Stimulated activated CD4-positive, alpha-beta T cell treated with anti-CD3 and anti-CD28 coated beads, Interleukin-15, amount 100 ng/mL, for 1 hour (primary cell): ENCODE data around the gene SARM1.
A peak's percentile ranks its signal among the peaks of the same experiment; 100 is the strongest.
"Not testable (repeated sequence)": the region's sequence is repeated elsewhere in the genome, so short reads cannot be mapped to it uniquely, and the experiment has no call there.

Experiments
- DNase-seq, 2 donors: peaks; one replicate each; pipeline ENCODE4 v3.0.0-alpha.2; 2020; ENCODE audit warnings: low read depth in 1 of 2, low spot score in 1 of 2

Gene SARM1

GRCh38 chr17:28371245-28372202 is at the start of gene SARM1:
TSS of gene SARM1 (plus strand) at chr17:28371694. CDS start at chr17:28372033, 339 bp downstream.
- DNase-seq = peak; percentile 58 to 73

- DNase-seq = no peak
Measured at GRCh38 chr17:28324267-28324745, 47.2 kb upstream of the SARM1 start.

GRCh38 chr17:28324781-28325180 is 46.7 kb upstream of the SARM1 start:
- DNase-seq = no peak

- DNase-seq = no peak
Measured at GRCh38 chr17:28325211-28325610, 46.3 kb upstream of the SARM1 start.

- DNase-seq = no peak
Measured at GRCh38 chr17:28326114-28326513, 45.4 kb upstream of the SARM1 start.

GRCh38 chr17:28327031-28327607 is 44.4 kb upstream of the SARM1 start:
- DNase-seq = no peak

GRCh38 chr17:28327709-28328108 is 43.8 kb upstream of the SARM1 start:
- no peak for DNase-seq

- no peak for DNase-seq
Measured at GRCh38 chr17:28328325-28328724, 43.2 kb upstream of the SARM1 start.

- DNase-seq = no peak
Measured at GRCh38 chr17:28330671-28331070, 40.8 kb upstream of the SARM1 start.

- DNase-seq = no peak
Measured at GRCh38 chr17:28331891-28332420, 39.5 kb upstream of the SARM1 start.

GRCh38 chr17:28333083-28333746 is 38.3 kb upstream of the SARM1 start:
- no peak for DNase-seq

- no peak for DNase-seq
Measured at GRCh38 chr17:28334171-28334570, 37.3 kb upstream of the SARM1 start.

- no peak for DNase-seq
Measured at GRCh38 chr17:28334666-28335200, 36.8 kb upstream of the SARM1 start.

- DNase-seq = peak; percentile 88 to 94
Measured at GRCh38 chr17:28335201-28335958, 36.1 kb upstream of the SARM1 start, which contains the start of the genes IFT20 and TNFAIP1. TSS of gene IFT20 (minus strand) at chr17:28335472. CDS start at chr17:28331985, 3,487 bp downstream. TSS of gene TNFAIP1 (plus strand) at chr17:28335761. CDS start at chr17:28339522, 3,761 bp downstream.

- DNase-seq = no peak
Measured at GRCh38 chr17:28335959-28336871, 35.3 kb upstream of the SARM1 start.

GRCh38 chr17:28338056-28338768 is 33.3 kb upstream of the SARM1 start:
- DNase-seq = no peak

- not testable (repeated sequence) for DNase-seq
Measured at GRCh38 chr17:28338769-28339212, 32.7 kb upstream of the SARM1 start.

- no peak for DNase-seq
Measured at GRCh38 chr17:28339431-28339830, 32.1 kb upstream of the SARM1 start.
